GM12878 (cell line): ENCODE data around the gene ARHGEF25. TPM values are rescaled to one million over a fixed set of nuclear protein-coding genes. Genes with fewer than 3 reads are reported as not detected.

ENCODE experiments used
- ATAC-seq: fragments of 200-7000 bp; cut with Tn5 transposase; 3 replicates; pipeline ENCODE4 v1.9.1; 2020; ENCODE audit warnings: mild to moderate bottlenecking, moderate library complexity
- BruUV-seq: library from RNA; stranded (reverse); fragments of 400-500 nt; replicated peaks from 2 replicates; lab custom pipeline; 2021; lab: Mats Ljungman, UMichigan
- CTCF ChIA-PET: fragments of 300-600 bp; sonication (Branson Sonifier 250); formaldehyde crosslinking; extraction: SDS; loops from one replicate; lab custom pipeline; 2021; ENCODE audit warnings: inconsistent platforms; lab: Yijun Ruan, JAX
- POLR2A ChIA-PET: fragments of 350-600 bp; formaldehyde crosslinking; extraction: SDS; loops from one replicate; lab custom pipeline; 2021; ENCODE audit warnings: inconsistent platforms; lab: Charles Lee
- RAD21 ChIA-PET: fragments of 300-600 bp; sonication (Branson Sonifier 250); formaldehyde crosslinking; loops from one replicate; lab custom pipeline; 2023; ENCODE audit warnings: antibody characterized with exemption; ENCODE audit not compliant: unreplicated experiment; lab: Charles Lee
- SMC1A ChIA-PET: fragments of 300-600 bp; sonication (Branson Sonifier 250); formaldehyde crosslinking; loops from one replicate; lab custom pipeline; 2023; ENCODE audit not compliant: unreplicated experiment, uncharacterized antibody; lab: Charles Lee
- DNase-seq: peaks from one replicate; pipeline ENCODE4 v3.0.0-alpha.2; 2011; ENCODE audit warnings: low read depth, low spot score
- FAIRE-seq: peaks from 3 replicates; lab custom pipeline; 2011; peaks lifted over from hg19 to GRCh38; lab: Jason Lieb, UNC
- H2AFZ ChIP-seq: 2 replicates; pipeline ENCODE4 v1.6.0; 2011; ENCODE audit warnings: low read depth, low read length, control low read depth; ENCODE audit not compliant: control insufficient read depth
- H3K27ac ChIP-seq: 2 replicates; pipeline ENCODE4 v1.5.1; 2011; ENCODE audit warnings: control low read depth; ENCODE audit not compliant: control insufficient read depth, insufficient read depth
- H3K27me3 ChIP-seq, 2 experiments: replicated peaks in 1 of 2; 2 replicates each; pipeline versions ENCODE4 v1.6.0 to v1.6.1; 2011; ENCODE audit warnings: low read length in 1 of 2; ENCODE audit not compliant: control insufficient read depth in 2 of 2, insufficient read depth in 2 of 2
- H3K36me3 ChIP-seq, 2 experiments: 2 replicates each; pipeline ENCODE4 v1.5.1; 2011; ENCODE audit warnings: low read length in 1 of 2; ENCODE audit not compliant: control insufficient read depth in 2 of 2, insufficient read depth in 2 of 2
- H3K4me1 ChIP-seq: 2 replicates; pipeline ENCODE4 v1.6.1; 2011; ENCODE audit warnings: mild to moderate bottlenecking, low read length, moderate library complexity, mixed read lengths; ENCODE audit not compliant: control insufficient read depth, insufficient read depth
- H3K4me2 ChIP-seq: 2 replicates; pipeline ENCODE4 v1.6.0; 2011; ENCODE audit warnings: control low read depth; ENCODE audit not compliant: control insufficient read depth, insufficient read depth
- H3K4me3 ChIP-seq: fragments of 200-600 bp; sonication (generic); 2 replicates; pipeline ENCODE4 v1.5.1; 2016
- H3K79me2 ChIP-seq: 2 replicates; pipeline ENCODE4 v1.6.0; 2011; ENCODE audit warnings: low read length; ENCODE audit not compliant: control insufficient read depth, insufficient read depth
- H3K9ac ChIP-seq: 2 replicates; pipeline ENCODE4 v1.8.0; 2011; ENCODE audit warnings: low read length, control low read depth, mixed read lengths; ENCODE audit not compliant: control insufficient read depth, insufficient read depth
- H3K9me3 ChIP-seq: replicated peaks from 3 replicates; pipeline ENCODE4 v1.5.1; 2011; ENCODE audit warnings: mild to moderate bottlenecking, low read length; ENCODE audit not compliant: control insufficient read depth, insufficient read depth
- H4K20me1 ChIP-seq: 2 replicates; pipeline ENCODE4 v1.6.0; 2011; ENCODE audit not compliant: control insufficient read depth, insufficient read depth
- FOXM1 ChIP-seq: IDR thresholded peaks from 2 replicates; pipeline ENCODE4 v1.6.1; 2012; ENCODE audit warnings: low read depth, mild to moderate bottlenecking, inconsistent platforms, low read length, moderate library complexity
- JUND ChIP-seq: IDR thresholded peaks from 2 replicates; pipeline ENCODE4 v1.6.1; 2012; ENCODE audit warnings: low read depth, mild to moderate bottlenecking, low read length, improper control_type of control experiment, moderate library complexity
- PML ChIP-seq: IDR thresholded peaks from 2 replicates; pipeline ENCODE4 v1.6.1; 2012; ENCODE audit warnings: low read length, inconsistent platforms
- RELA ChIP-seq: fragments of 450-650 bp; IDR thresholded peaks from 2 replicates; pipeline ENCODE4 v1.8.0; 2014; ENCODE audit warnings: borderline replicate concordance; ENCODE audit not compliant: partially characterized antibody
- TAF1 ChIP-seq: IDR thresholded peaks from 2 replicates; pipeline ENCODE4 v1.6.1; 2011; ENCODE audit warnings: mild to moderate bottlenecking, low read depth, low read length, borderline replicate concordance
- TCF3 ChIP-seq: IDR thresholded peaks from 2 replicates; pipeline ENCODE4 v1.6.1; 2012; ENCODE audit warnings: low read depth, mild to moderate bottlenecking, low read length, borderline replicate concordance; ENCODE audit not compliant: insufficient read depth
- YBX1 ChIP-seq: fragments of 450-650 bp; IDR thresholded peaks from 2 replicates; pipeline ENCODE4 v1.6.1; 2016; ENCODE audit warnings: antibody characterized with exemption
- ZNF274 ChIP-seq: IDR thresholded peaks from one replicate; pipeline ENCODE4 v1.8.0; 2011; ENCODE audit not compliant: insufficient read length, insufficient read depth
- ZNF687 ChIP-seq: fragments of 450-650 bp; IDR thresholded peaks from 2 replicates; pipeline ENCODE4 v1.6.1; 2017; ENCODE audit warnings: mild to moderate bottlenecking, moderate library complexity
- WGBS: methylation state at CpG from one replicate; pipeline ENCODE4 v1.1.6; 2016; ENCODE audit warnings: low lambda C conversion rate; ENCODE audit not compliant: insufficient replicate concordance, insufficient coverage; ENCODE audit errors: missing lambda C conversion rate; 5-methylcytosine and 5-hydroxymethylcytosine counted together
- in situ Hi-C: fragments of 300-500 bp; cut with MboI; formaldehyde crosslinking; loops from 9 replicates; pipeline ENCODE4 v1.14.3; 2018; ENCODE audit warnings: mixed read lengths
- intact Hi-C: fragments of 100-400 bp; cut with micrococcal nuclease; formaldehyde crosslinking; loops from one replicate; pipeline ENCODE4 v1.14.2; 2022; ENCODE audit not compliant: unreplicated experiment
- polyA plus RNA-seq, 11 experiments: library from polyadenylated mRNA; depleted of rRNA in 4 of 11; unstranded in 6 of 11; stranded (reverse) in 5 of 11; fragments of >200 nt; fragmentation: Nextera tagmentation in 4 of 11; fragmentation: Illumina TruSeq in 1 of 11; extraction: Ambion mirVana in 4 of 11; extraction: Trizol in 1 of 11; gene quantifications; 1 replicate in 1 of 11; 2 replicates in 10 of 11; pipeline versions ENCODE4 v1.2.1 to v1.2.3, GENCODE V29; 2011 to 2016; ENCODE audit warnings: inconsistent platforms in 2 of 11, missing spikeins in 2 of 11, low read depth in 1 of 11
- total RNA-seq, 4 experiments: library from RNA; depleted of rRNA in 3 of 4; stranded (reverse); fragments of >200 nt in 3 of 4; fragmentation: Illumina TruSeq in 1 of 4; extraction: Trizol in 1 of 4; gene quantifications; 2 replicates each; pipeline versions ENCODE4 v1.2.1 to v1.2.3, GENCODE V29; 2013 to 2021

Gene ARHGEF25
- total and polyA plus RNA-seq, 10 of the 15 experiments (the other 5 are each of a cell fraction or from before 2014, with no cell fraction given) = 0.08 to 4.5 (median 1.2) TPM; not detected in 3

- TF ChIP-seq ZNF687 (no peak), RELA (no peak), YBX1 (no peak), PML (no peak), ZNF274 (no peak), TCF3 (no peak), FOXM1 (no peak)
These were observed 29.4 kb upstream of the ARHGEF25 start (continued) for GRCh38 chr12:57581802-57582201.

- no peak overlapping the region for H3K4me2 ChIP-seq
- no peaks in the 10 kb centered on the region; a peak in 1 of 4 replicates for H3K27me3 ChIP-seq
- ChIA-PET POLR2A (interaction anchor here (0.6 to 1.5 kb wide), 2 partner anchors 38 to 124 kb away, joined by 3 read pairs; no protein-coding TSS in a partner anchor), CTCF (interaction anchor here (0.8 to 7.8 kb wide), 17 partner anchors 10 to 162 kb away, joined by 3 to 119 read pairs (median 17); partner anchors contain the start of genes B4GALNT1, DCTN2, GLI1 and INHBE), SMC1A (interaction anchor here (0.6 to 4.2 kb wide), 10 partner anchors 9 to 159 kb away, joined by 3 to 16 read pairs (median 5); partner anchors contain the start of genes ARHGAP9, B4GALNT1 and PIP4K2C), RAD21 (interaction anchor here (1.0 to 5.3 kb wide), 6 partner anchors 32 to 124 kb away, joined by 3 to 28 read pairs (median 8); partner anchors contain the start of genes B4GALNT1 and GLI1)
- TF ChIP-seq TAF1 = no peak
- TF ChIP-seq JUND = no peak
- H3K27ac ChIP-seq = no peak overlapping the region
- H3K9me3 ChIP-seq = no peaks in the 10 kb centered on the region
- H2AFZ ChIP-seq = no peak overlapping the region
- no peaks in the 10 kb centered on the region for H4K20me1 ChIP-seq
- FAIRE-seq = no peak
- no peaks in the 10 kb centered on the region for H3K36me3 ChIP-seq
- BruUV-seq = no TSS peak
- no peak overlapping the region for H3K4me3 ChIP-seq
- no peak for ATAC-seq
- H3K9ac ChIP-seq = no peak overlapping the region
- no peak for DNase-seq
- no peaks in the 10 kb centered on the region for H3K4me1 ChIP-seq
- in situ Hi-C loops = no loop called here
- no peaks in the 10 kb centered on the region for H3K79me2 ChIP-seq
- intact Hi-C loops = loop anchor here (10.0 kb wide), 1 partner anchor 322 kb away; no protein-coding TSS in a partner anchor
- 100% methylated on average over 1 of the region's 1 CpG for WGBS
These were observed 28.8 kb upstream of the ARHGEF25 start for GRCh38 chr12:57582440-57582839.
